A673 (cell line): ENCODE measurements around the gene NBEA. TPM values are rescaled to one million over a fixed set of nuclear protein-coding genes. Genes with fewer than 3 reads are reported as not detected.

Source experiments
- BruUV-seq: library from RNA; stranded (reverse); fragments of 400-500 nt; replicated peaks from 2 replicates; lab custom pipeline; 2021; lab: Mats Ljungman, UMichigan
- CTCF ChIA-PET: fragments of 300-600 bp; sonication (Branson Sonifier 250); formaldehyde crosslinking; loops from one replicate; lab custom pipeline; 2022; ENCODE audit warnings: antibody characterized with exemption; lab: Charles Lee
- POLR2A ChIA-PET: fragments of 300-600 bp; sonication (Branson Sonifier 250); formaldehyde crosslinking; loops from one replicate; lab custom pipeline; 2022; ENCODE audit warnings: antibody characterized with exemption; ENCODE audit not compliant: low non-redundant PET; lab: Charles Lee
- DNase-seq: peaks from one replicate; pipeline ENCODE4 v3.0.0-alpha.2; 2015; ENCODE audit warnings: low spot score
- H3K27ac ChIP-seq: fragments of 200-600 bp; sonication (generic); 2 replicates; pipeline ENCODE4 v1.5.1; 2016; ENCODE audit warnings: mixed run types, low read depth, mild to moderate bottlenecking, mixed read lengths, antibody characterized with exemption, low read length; ENCODE audit not compliant: poor library complexity, severe bottlenecking
- H3K27me3 ChIP-seq: fragments of 200-600 bp; sonication (generic); replicated peaks from 2 replicates; pipeline ENCODE4 v1.6.1; 2017; ENCODE audit warnings: mixed run types, low read depth, mild to moderate bottlenecking, mixed read lengths, antibody characterized with exemption, low read length; ENCODE audit not compliant: insufficient read depth, poor library complexity
- H3K36me3 ChIP-seq: fragments of 200-600 bp; sonication (generic); 2 replicates; pipeline ENCODE4 v1.6.1; 2016; ENCODE audit warnings: mixed run types, mild to moderate bottlenecking, mixed read lengths, antibody characterized with exemption, low read length; ENCODE audit not compliant: insufficient read depth, poor library complexity, severe bottlenecking
- H3K4me1 ChIP-seq: fragments of 200-600 bp; sonication (generic); 2 replicates; pipeline ENCODE4 v1.6.1; 2017; ENCODE audit warnings: mixed run types, mild to moderate bottlenecking, mixed read lengths, antibody characterized with exemption, low read length; ENCODE audit not compliant: insufficient read depth, poor library complexity, severe bottlenecking
- H3K4me3 ChIP-seq: fragments of 200-600 bp; sonication (generic); 2 replicates; pipeline ENCODE4 v1.5.1; 2016; ENCODE audit warnings: low read depth, mixed run types, mild to moderate bottlenecking, mixed read lengths, low read length; ENCODE audit not compliant: poor library complexity, severe bottlenecking
- H3K9me3 ChIP-seq: fragments of 200-600 bp; sonication (generic); 2 replicates; pipeline ENCODE4 v1.6.1; 2016; ENCODE audit warnings: mixed run types, low read depth, mild to moderate bottlenecking, mixed read lengths, antibody characterized with exemption, low read length; ENCODE audit not compliant: poor library complexity, severe bottlenecking
- EZH2 ChIP-seq: fragments of 200-600 bp; sonication (generic); IDR thresholded peaks from 2 replicates; pipeline ENCODE4 v1.6.1; 2017; ENCODE audit warnings: borderline replicate concordance, low read depth, mild to moderate bottlenecking, mixed read lengths, antibody characterized with exemption, low read length; ENCODE audit not compliant: poor library complexity, severe bottlenecking
- intact Hi-C: fragments of 100-400 bp; cut with micrococcal nuclease; formaldehyde crosslinking; loops from one replicate; pipeline ENCODE4 v1.10.0; 2022; ENCODE audit not compliant: unreplicated experiment
- total RNA-seq: library from RNA; stranded (reverse); gene quantifications from 2 replicates; pipeline ENCODE4 v1.2.3, GENCODE V29; 2021
- TF ChIP-seq, protein P1 (sequence below): fragments of 300-800, 200-600 bp; sonication (generic); conservative IDR thresholded peaks from 2 replicates; pipeline ENCODE4 v1.5.1; 2017; ENCODE audit warnings: low read depth, mild to moderate bottlenecking, antibody characterized with exemption, low read length, moderate library complexity, mixed read lengths

Gene NBEA
- total RNA-seq, 1 experiment from 2014 or later: 4.2 TPM

DNA sequence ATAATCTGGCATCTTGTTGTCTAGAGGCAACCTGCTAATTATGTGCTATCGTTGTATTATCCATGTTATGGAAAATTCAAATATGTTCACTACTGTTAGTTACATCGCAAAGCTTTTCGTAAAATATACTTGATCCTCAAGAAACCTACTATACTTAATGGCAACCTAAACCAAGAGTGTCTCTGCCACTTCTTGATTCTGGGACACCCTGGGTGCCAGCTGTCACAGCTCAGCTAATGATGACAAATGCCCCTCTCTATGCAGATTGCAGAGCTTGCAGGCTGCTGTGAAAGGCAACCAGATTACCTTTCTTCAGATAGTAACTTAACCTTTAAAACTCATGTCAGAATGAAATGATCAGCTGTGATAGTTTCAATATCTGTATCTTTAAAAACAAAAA, 543.4 kb downstream of the NBEA start:
- no TSS peak for BruUV-seq
- Histone ChIP-seq H3K36me3 (no peaks in the 10 kb centered on the region), H3K4me3 (no peak overlapping the region), H3K4me1 (peaks cover 5% of the 10 kb centered on the region), H3K9me3 (no peaks in the 10 kb centered on the region), H3K27ac (no peak overlapping the region), H3K27me3 (no peaks in the 10 kb centered on the region)
- CTCF ChIA-PET: no interaction called here
- TF ChIP-seq, protein P1, sequence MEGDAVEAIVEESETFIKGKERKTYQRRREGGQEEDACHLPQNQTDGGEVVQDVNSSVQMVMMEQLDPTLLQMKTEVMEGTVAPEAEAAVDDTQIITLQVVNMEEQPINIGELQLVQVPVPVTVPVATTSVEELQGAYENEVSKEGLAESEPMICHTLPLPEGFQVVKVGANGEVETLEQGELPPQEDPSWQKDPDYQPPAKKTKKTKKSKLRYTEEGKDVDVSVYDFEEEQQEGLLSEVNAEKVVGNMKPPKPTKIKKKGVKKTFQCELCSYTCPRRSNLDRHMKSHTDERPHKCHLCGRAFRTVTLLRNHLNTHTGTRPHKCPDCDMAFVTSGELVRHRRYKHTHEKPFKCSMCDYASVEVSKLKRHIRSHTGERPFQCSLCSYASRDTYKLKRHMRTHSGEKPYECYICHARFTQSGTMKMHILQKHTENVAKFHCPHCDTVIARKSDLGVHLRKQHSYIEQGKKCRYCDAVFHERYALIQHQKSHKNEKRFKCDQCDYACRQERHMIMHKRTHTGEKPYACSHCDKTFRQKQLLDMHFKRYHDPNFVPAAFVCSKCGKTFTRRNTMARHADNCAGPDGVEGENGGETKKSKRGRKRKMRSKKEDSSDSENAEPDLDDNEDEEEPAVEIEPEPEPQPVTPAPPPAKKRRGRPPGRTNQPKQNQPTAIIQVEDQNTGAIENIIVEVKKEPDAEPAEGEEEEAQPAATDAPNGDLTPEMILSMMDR: no peak
- TF ChIP-seq EZH2: no peak
- DNase-seq: peak; percentile 39
- POLR2A ChIA-PET: no interaction called here
- intact Hi-C loops: no loop called here

DNA sequence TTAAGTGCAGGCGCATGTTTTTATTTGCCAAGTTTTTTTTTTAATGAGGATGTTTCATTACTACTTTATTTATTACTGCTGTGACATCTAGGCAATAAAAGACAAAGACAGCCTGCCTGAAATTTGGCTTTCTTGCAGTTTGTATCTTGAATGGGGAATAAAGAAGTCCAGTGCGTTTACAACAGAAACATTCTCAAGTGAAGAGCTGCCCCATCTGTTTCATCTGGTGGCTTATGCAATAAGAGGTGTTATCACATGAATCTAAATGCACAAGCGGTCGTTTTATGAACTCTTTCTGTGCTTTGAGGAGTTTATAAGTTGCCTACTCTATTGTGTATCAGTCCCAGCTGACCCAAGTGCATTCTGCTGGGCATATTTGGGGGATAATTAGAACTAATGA, 547.0 kb downstream of the NBEA start:
- TF ChIP-seq, protein P1: no peak
- TF ChIP-seq EZH2: no peak
- ChIA-PET POLR2A (no interaction called here), CTCF (no interaction called here)
- Histone ChIP-seq H3K4me1 (peaks cover 5% of the 10 kb centered on the region), H3K4me3 (no peak overlapping the region), H3K27me3 (no peaks in the 10 kb centered on the region), H3K27ac (no peak overlapping the region), H3K9me3 (no peaks in the 10 kb centered on the region), H3K36me3 (no peaks in the 10 kb centered on the region)
- intact Hi-C loops: no loop called here
- DNase-seq: no peak
- no TSS peak for BruUV-seq

DNA sequence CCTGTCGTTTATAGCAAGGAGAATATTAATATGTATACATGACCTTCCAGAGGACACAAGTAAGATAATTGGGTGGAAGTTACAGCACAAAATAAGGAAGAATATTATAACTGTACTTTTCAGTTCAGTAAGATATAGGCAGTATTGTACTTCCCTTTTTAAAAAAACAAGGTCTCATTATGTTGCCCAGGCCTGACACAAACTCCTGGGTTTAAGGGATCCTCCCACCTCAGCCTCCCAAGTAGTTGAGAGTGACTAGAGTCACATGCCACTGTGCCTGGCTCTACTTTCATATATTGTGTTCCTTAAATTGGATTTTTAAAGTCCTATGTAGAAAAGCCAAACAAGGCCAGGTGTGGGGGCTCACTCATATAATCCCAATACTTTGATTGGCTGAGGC, 553.9 kb downstream of the NBEA start:
- H3K9me3 ChIP-seq: no peaks in the 10 kb centered on the region
- no TSS peak for BruUV-seq
- H3K27me3 ChIP-seq: no peaks in the 10 kb centered on the region
- no peak overlapping the region for H3K4me3 ChIP-seq
- no peaks in the 10 kb centered on the region for H3K4me1 ChIP-seq
- H3K27ac ChIP-seq: no peak overlapping the region
- TF ChIP-seq EZH2: no peak
- TF ChIP-seq, protein P1: no peak
- ChIA-PET CTCF (no interaction called here), POLR2A (interaction anchor here (0.6 kb wide), 1 partner anchor 83 kb away, joined by 3 read pairs; no protein-coding TSS in a partner anchor)
- no peak for DNase-seq
- no peaks in the 10 kb centered on the region for H3K36me3 ChIP-seq
- intact Hi-C loops: no loop called here
